LNCaP clone FGC (cell line): ENCODE data around the gene TGFB1I1.

Experiments
- DNase-seq: peaks from one replicate; pipeline ENCODE4 v3.0.0-alpha.2; 2011; ENCODE audit warnings: low read depth
- H3K4me3 ChIP-seq: 2 replicates; pipeline ENCODE4 v1.5.1; 2011; ENCODE audit warnings: mild to moderate bottlenecking, low read depth, low read length, control low read depth
- TF ChIP-seq, protein P1 (sequence below): IDR thresholded peaks from 2 replicates; pipeline ENCODE4 v1.5.1; 2012; ENCODE audit warnings: mild to moderate bottlenecking; ENCODE audit not compliant: control insufficient read depth, insufficient read depth; ENCODE audit errors: extremely low read depth

The TGFB1I1 gene

DNA sequence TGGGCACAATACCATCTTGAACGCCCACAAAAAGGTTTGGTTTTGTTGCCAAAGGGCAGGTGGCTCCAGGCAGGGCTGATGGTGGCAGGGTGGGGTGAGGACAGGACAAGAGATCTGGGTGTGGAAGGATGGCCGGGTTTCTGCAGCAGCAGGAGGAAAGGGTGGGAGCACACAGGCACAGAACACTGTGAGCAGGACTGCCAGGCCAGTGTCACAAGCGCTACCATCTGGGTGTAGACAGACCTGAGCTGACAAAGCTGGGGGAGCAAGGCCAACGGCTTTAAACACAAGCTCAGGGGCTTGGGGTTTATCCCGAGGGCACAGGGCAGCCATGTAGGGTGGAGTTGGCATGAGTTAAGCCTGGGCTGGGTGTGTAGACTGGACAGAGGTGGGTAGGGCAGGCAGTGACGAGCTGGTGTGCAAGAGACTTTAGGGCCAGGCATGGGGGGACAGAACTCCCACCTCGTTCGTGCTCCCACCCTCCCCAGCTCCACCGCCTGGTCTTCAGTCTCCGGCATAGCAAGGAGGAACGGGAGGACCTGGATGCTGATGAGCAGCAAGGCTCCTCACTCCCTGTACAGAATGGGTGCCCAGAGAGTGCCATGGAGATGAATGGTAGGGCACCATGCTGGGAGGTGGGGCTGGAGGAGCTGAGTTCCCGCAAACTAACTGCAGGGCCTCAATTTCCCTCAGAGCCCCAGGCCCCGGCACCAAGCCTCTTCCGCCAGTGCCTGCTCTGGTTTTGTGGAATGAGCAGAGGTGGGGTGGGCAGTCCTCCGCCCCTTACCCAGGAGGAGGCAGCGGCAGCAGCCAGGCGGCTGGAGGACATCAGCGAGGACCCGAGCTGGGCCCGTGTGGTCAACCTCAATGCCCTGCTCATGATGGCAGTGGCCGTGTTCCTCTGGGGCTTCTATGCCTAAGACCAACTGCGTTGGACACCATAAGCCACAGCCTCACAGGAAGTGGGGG is 17.9 kb downstream of the TGFB1I1 start:
- no peak for DNase-seq
- H3K4me3 ChIP-seq, result no peak overlapping the region
- TF ChIP-seq, protein P1, sequence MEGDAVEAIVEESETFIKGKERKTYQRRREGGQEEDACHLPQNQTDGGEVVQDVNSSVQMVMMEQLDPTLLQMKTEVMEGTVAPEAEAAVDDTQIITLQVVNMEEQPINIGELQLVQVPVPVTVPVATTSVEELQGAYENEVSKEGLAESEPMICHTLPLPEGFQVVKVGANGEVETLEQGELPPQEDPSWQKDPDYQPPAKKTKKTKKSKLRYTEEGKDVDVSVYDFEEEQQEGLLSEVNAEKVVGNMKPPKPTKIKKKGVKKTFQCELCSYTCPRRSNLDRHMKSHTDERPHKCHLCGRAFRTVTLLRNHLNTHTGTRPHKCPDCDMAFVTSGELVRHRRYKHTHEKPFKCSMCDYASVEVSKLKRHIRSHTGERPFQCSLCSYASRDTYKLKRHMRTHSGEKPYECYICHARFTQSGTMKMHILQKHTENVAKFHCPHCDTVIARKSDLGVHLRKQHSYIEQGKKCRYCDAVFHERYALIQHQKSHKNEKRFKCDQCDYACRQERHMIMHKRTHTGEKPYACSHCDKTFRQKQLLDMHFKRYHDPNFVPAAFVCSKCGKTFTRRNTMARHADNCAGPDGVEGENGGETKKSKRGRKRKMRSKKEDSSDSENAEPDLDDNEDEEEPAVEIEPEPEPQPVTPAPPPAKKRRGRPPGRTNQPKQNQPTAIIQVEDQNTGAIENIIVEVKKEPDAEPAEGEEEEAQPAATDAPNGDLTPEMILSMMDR, result no peak

DNA sequence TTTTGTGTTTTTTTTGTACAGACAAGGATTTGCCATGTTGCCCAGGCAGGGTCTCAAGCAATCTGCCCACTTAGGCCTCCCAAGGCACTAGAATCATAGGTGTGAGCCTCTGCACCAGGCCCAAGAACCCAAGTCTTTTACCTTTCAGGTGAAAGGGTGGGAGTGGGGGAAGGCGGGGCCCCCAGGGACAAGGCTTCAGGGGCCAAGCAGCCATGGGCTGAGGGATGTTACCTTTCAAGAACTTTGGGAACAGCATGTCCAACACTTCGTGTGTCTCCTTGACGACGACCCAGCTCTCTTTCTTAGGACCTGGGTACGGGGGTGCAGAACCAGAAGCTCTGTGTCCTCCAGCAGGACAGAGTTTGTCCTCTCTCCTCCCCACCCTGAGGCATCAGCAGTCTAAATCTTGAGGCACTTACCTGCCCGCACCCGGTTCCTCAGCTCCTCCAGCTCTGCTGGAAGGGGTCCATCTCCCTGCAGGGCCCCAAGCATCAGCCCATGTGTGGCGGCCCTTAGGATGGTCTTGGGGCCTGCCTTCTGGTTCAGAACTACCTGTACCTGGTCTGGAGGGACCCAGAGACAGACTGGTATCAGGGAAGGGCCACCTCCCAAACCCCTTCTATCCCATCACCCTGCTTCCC is 19.9 kb downstream of the TGFB1I1 start:
- TF ChIP-seq, protein P1, result no peak
- DNase-seq, result no peak
- H3K4me3 ChIP-seq, result no peak overlapping the region

DNA sequence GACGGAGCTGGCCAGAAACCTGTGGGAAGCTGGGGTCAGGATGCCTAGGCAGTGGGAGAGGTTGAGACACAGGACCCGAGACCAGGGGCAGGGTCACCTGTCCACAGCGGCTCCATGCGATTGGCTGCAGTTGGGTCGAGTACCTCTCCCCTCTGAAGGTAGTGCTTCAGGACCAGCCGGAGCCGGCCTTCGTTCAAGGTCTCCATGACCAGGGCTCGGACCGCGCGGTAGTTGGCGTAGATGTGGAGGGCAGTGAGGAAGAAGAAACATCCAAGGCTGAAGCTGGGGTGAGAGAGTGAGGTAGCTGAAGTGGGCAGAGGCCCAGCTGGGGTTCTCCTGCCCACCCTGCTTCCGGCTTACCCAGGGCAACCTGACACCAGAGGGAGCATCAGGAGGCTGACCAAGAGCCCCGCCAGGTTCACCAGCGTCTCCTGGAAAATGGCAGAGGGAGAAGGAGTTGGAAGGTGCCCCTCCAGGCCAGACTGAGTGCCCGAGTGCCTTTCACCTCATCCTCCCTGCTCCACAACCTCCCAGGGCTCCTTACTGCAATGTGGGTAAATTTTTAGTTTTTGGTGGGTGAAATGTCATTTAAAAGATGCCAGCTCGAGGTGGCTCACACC is 21.7 kb downstream of the TGFB1I1 start:
- TF ChIP-seq, protein P1, result no peak
- no peak overlapping the region for H3K4me3 ChIP-seq
- DNase-seq, result no peak

DNA sequence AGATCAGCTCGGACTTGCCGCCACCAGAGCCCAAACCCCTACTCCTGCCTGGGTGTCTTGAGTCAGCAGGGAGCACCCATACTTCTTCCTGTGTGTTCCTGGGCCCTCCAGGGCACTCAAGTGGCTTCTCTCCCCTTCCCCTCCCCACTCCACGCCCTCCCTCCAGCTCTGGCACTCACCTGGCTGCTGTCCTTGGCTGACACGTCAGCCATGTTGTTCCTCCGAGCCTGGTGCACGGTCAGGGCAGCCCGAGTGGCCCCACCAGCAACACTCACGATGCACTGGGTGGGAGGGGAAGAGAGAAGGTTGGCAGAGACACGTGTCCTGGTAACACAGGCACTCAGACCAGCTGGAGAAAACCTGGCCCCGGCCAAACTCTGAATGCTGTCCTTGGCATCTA is 24.7 kb downstream of the TGFB1I1 start:
- TF ChIP-seq, protein P1, result no peak
- no peak for DNase-seq

DNA sequence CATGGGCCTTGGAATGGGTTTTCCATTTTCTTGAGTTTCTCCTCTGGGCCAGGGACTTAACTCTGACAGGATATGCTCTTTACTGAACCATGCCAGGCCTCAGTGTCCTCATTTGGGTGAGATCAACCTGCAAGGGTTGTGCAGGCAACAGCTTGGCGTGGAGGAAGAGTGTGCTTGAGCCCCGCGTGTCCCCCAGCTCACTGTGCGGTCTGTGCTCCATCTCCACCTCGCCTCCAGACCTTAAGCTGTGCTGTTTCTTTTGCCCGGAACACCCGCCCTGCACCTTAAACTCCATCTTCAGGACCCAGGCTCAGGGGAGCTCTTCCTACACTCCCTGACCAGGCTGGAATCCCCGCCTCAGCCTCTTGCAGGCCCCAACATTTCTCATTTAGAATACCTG is 26.5 kb downstream of the TGFB1I1 start:
- TF ChIP-seq, protein P1, result no peak
- no peak overlapping the region for H3K4me3 ChIP-seq
- no peak for DNase-seq

More for the DNA sequence above, 24.7 kb downstream of the TGFB1I1 start:
- no peak overlapping the region for H3K4me3 ChIP-seq

DNA sequence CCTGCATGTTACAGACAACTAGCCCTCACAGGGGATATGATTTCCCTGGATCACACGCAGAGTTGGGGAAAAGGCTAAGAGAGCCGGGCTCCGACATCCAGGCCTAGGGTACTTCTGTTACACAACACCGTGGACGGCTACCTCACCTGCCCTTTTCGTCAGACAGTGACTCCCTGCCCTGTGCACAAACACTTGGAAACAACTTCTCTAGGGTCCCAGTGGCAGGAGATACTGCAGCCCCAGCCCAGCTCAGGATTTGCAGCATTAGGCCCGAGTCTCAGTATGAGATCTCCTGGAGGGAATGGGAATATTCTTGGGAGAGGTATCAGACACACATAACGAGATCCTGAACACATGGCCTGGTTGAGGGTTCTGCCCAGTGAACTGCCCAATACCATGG is 28.0 kb downstream of the TGFB1I1 start:
- DNase-seq, result no peak
- no peak overlapping the region for H3K4me3 ChIP-seq
- TF ChIP-seq, protein P1, result no peak
